DND-41 (cell line): Measurements from ENCODE around the gene OGFR.

Experiments
- CTCF ChIP-seq: IDR thresholded peaks from 2 replicates; pipeline ENCODE4 v1.5.1; 2012; ENCODE audit warnings: borderline replicate concordance, low read length, moderate library complexity, mild to moderate bottlenecking; ENCODE audit not compliant: poor library complexity, severe bottlenecking; ENCODE audit errors: extremely low read depth
- EZH2 ChIP-seq: IDR thresholded peaks from 3 replicates; pipeline ENCODE4 v1.6.1; 2012; ENCODE audit warnings: borderline replicate concordance, low read depth, mild to moderate bottlenecking, moderate library complexity, low read length, inconsistent platforms; ENCODE audit not compliant: severe bottlenecking

- TF ChIP-seq CTCF (no peak), EZH2 (no peak)
These were observed 7.1 kb downstream of the OGFR start for GRCh38 chr20:62811720-62812119.
